Suppressor macrophage (primary cell): Measurements from ENCODE around the gene SLC66A1.

Experiments
- DNase-seq, 4 experiments: peaks; one replicate each; pipeline ENCODE4 v3.0.0-alpha.2; 2020 to 2022

Gene SLC66A1

GRCh38 chr1:19343617-19344350 is 31.7 kb downstream of the SLC66A1 start:
- DNase-seq: no peak

- peak; percentile 23 to 67 (median 43) for DNase-seq
Observed at GRCh38 chr1:19344372-19344810, 32.3 kb downstream of the SLC66A1 start.

- no peak for DNase-seq
Observed at GRCh38 chr1:19344831-19345230, 32.7 kb downstream of the SLC66A1 start.

- DNase-seq: no peak
Observed at GRCh38 chr1:19345391-19345790, 33.3 kb downstream of the SLC66A1 start.

- DNase-seq: peak in 2 of 4 experiments; percentile 55 to 64
Observed at GRCh38 chr1:19346026-19346425, 33.9 kb downstream of the SLC66A1 start.

GRCh38 chr1:19347533-19348172 is 35.5 kb downstream of the SLC66A1 start:
- DNase-seq: peak; percentile 36 to 63 (median 52)

GRCh38 chr1:19348441-19349198 is 36.5 kb downstream of the SLC66A1 start:
- DNase-seq: no peak

GRCh38 chr1:19349999-19350398 is 37.9 kb downstream of the SLC66A1 start:
- no peak for DNase-seq

- no peak for DNase-seq
Observed at GRCh38 chr1:19350566-19350965, 38.4 kb downstream of the SLC66A1 start.

- no peak for DNase-seq
Observed at GRCh38 chr1:19351873-19352272, 39.7 kb downstream of the SLC66A1 start.

- no peak for DNase-seq
Observed at GRCh38 chr1:19352839-19353238, 40.7 kb downstream of the SLC66A1 start.

- no peak for DNase-seq
Observed at GRCh38 chr1:19353596-19353995, 41.5 kb downstream of the SLC66A1 start.

- DNase-seq: no peak
Observed at GRCh38 chr1:19354531-19354981, 42.4 kb downstream of the SLC66A1 start.

GRCh38 chr1:19356266-19356665 is 44.1 kb downstream of the SLC66A1 start:
- no peak for DNase-seq

GRCh38 chr1:19357299-19357986 is 45.3 kb downstream of the SLC66A1 start:
- DNase-seq: no peak

GRCh38 chr1:19358710-19359109 is 46.6 kb downstream of the SLC66A1 start:
- no peak for DNase-seq

- DNase-seq: no peak
Observed at GRCh38 chr1:19359357-19359756, 47.2 kb downstream of the SLC66A1 start.

GRCh38 chr1:19360016-19360415 is 47.9 kb downstream of the SLC66A1 start:
- DNase-seq: no peak

GRCh38 chr1:19360432-19360831 is 48.3 kb downstream of the SLC66A1 start:
- DNase-seq: no peak

GRCh38 chr1:19360843-19361610 is 48.9 kb downstream of the SLC66A1 start:
- no peak for DNase-seq

GRCh38 chr1:19361611-19362147 is 49.6 kb downstream of the SLC66A1 start:
- no peak for DNase-seq
